ENCODE results near the gene DDIAS.

DNA sequence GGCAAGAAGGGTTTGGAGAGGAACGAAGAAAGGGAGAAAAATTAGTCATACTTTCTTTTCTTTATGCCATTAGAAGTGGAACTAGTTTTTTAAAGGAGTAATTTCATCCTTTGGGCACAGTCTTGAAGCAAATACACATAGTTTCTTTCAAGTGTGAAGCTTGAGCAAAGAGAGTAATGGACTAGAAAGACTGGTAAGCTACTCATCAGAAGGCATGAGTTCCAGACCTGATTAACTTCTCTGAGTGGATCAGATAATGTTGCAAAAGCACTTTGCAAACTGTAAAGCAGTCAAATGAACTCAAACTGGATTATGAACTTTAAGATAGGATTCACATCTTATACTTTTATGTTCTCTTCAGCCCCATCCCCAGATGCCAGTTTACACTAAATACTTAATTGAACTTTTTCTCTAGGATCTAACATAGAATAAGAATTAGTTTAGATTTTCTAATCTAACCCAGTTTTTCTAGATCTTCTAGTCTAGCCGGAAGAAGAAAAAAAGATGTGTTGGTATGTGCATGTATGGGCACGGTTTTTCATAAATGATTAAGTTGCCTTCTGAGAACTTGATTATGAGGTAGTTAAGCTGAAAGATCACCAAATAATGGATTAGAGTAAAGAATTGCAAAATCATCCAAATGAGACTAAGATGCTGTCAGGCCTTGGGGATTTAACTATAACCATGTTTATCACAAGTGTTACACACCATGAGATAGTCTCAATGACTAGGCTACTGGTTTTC, 2.5 kb downstream of the DDIAS start:
- TF ChIP-seq, protein P1, sequence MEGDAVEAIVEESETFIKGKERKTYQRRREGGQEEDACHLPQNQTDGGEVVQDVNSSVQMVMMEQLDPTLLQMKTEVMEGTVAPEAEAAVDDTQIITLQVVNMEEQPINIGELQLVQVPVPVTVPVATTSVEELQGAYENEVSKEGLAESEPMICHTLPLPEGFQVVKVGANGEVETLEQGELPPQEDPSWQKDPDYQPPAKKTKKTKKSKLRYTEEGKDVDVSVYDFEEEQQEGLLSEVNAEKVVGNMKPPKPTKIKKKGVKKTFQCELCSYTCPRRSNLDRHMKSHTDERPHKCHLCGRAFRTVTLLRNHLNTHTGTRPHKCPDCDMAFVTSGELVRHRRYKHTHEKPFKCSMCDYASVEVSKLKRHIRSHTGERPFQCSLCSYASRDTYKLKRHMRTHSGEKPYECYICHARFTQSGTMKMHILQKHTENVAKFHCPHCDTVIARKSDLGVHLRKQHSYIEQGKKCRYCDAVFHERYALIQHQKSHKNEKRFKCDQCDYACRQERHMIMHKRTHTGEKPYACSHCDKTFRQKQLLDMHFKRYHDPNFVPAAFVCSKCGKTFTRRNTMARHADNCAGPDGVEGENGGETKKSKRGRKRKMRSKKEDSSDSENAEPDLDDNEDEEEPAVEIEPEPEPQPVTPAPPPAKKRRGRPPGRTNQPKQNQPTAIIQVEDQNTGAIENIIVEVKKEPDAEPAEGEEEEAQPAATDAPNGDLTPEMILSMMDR (IDR thresholded peaks at IDR 0.05) = no peak
- no peak for TF ChIP-seq POLR2A (IDR thresholded peaks at IDR 0.05)

All from lower leg skin (tissue), 3 donors.